C4-2B (cell line): Measurements from ENCODE around the gene ARL15.

Source experiments
- ZFX ChIP-seq: fragments of 450-650 bp; IDR thresholded peaks from 2 replicates; pipeline ENCODE4 v1.6.1; 2017
- TF ChIP-seq, protein P1 (sequence below): fragments of 450-650 bp; conservative IDR thresholded peaks from 2 replicates; pipeline ENCODE4 v1.5.1; 2017; ENCODE audit warnings: mild to moderate bottlenecking

DNA sequence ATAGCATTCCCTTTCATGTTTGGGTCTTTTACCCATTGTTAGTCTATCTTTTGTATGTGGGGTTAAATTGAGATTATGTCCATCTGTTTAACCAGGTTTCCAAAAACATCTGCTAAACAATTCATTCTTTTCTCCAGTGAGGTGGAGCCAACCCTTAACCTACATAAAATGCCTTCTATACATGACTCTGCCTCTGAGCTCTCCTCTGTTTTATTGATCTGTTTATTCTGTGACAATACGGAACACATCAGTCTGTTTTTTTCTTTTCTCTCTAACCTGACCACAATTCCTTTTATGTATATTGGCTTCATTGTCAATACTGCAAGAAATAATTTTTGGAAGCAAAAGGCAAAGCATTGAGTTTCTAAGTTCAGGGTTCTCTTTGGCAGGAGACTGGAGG is 9.9 kb upstream of the ARL15 start:
- TF ChIP-seq, protein P1, sequence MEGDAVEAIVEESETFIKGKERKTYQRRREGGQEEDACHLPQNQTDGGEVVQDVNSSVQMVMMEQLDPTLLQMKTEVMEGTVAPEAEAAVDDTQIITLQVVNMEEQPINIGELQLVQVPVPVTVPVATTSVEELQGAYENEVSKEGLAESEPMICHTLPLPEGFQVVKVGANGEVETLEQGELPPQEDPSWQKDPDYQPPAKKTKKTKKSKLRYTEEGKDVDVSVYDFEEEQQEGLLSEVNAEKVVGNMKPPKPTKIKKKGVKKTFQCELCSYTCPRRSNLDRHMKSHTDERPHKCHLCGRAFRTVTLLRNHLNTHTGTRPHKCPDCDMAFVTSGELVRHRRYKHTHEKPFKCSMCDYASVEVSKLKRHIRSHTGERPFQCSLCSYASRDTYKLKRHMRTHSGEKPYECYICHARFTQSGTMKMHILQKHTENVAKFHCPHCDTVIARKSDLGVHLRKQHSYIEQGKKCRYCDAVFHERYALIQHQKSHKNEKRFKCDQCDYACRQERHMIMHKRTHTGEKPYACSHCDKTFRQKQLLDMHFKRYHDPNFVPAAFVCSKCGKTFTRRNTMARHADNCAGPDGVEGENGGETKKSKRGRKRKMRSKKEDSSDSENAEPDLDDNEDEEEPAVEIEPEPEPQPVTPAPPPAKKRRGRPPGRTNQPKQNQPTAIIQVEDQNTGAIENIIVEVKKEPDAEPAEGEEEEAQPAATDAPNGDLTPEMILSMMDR, result no peak
- no peak for TF ChIP-seq ZFX
